HepG2 (cell line): Measurements from ENCODE around the gene PRADC1. TPM values are rescaled to one million over a fixed set of nuclear protein-coding genes. Genes with fewer than 3 reads are reported as not detected.
A peak's percentile ranks its signal among the peaks of the same experiment; 100 is the strongest.

Experiments
- MXD4 ChIP-seq: IDR thresholded peaks from 2 replicates; pipeline ENCODE4 v1.6.1; 2016; ENCODE audit warnings: mild to moderate bottlenecking, missing biosample characterization, missing genetic modification reagents
- NFRKB ChIP-seq: fragments of 450-650 bp; IDR thresholded peaks from 2 replicates; pipeline ENCODE4 v1.6.1; 2017
- PRMT3 ChIP-seq: sonication (generic); formaldehyde crosslinking; IDR thresholded peaks from 2 replicates; pipeline ENCODE4 v1.8.1; 2022; ENCODE audit warnings: low read depth, mild to moderate bottlenecking, moderate library complexity, missing genetic modification reagents, borderline replicate concordance
- RBM22 ChIP-seq: fragments of 200-400 bp; formaldehyde crosslinking; optimal IDR thresholded peaks from 2 replicates; pipeline ENCODE3; 2017; ENCODE audit warnings: mild to moderate bottlenecking, low read length, moderate library complexity
- RFX1 ChIP-seq: fragments of 450-650 bp; IDR thresholded peaks from 2 replicates; pipeline ENCODE4 v1.6.1; 2017
- SMC3 ChIP-seq: IDR thresholded peaks from 2 replicates; pipeline ENCODE4 v1.6.1; 2011; ENCODE audit warnings: low read length, improper control_type of control experiment
- TOPORS ChIP-seq: sonication (generic); formaldehyde crosslinking; IDR thresholded peaks from 2 replicates; pipeline ENCODE4 v1.8.0; 2023; ENCODE audit warnings: mild to moderate bottlenecking, missing genetic modification reagents
- ZFX ChIP-seq: sonication (generic); formaldehyde crosslinking; IDR thresholded peaks from 2 replicates; pipeline ENCODE4 v1.4.0; 2020; ENCODE audit warnings: mild to moderate bottlenecking, low read depth, missing genetic modification reagents, moderate library complexity
- ZNF160 ChIP-seq: sonication (generic); formaldehyde crosslinking; IDR thresholded peaks from 2 replicates; pipeline ENCODE4 v1.8.0; 2022; ENCODE audit warnings: mild to moderate bottlenecking, inconsistent platforms, missing genetic modification reagents
- ZNF335 ChIP-seq: sonication (generic); formaldehyde crosslinking; IDR thresholded peaks from 2 replicates; pipeline ENCODE4 v1.4.0; 2020; ENCODE audit warnings: missing genetic modification reagents
- ZNF354B ChIP-seq: sonication (generic); formaldehyde crosslinking; IDR thresholded peaks from 2 replicates; pipeline ENCODE4 v1.8.0; 2022; ENCODE audit warnings: mild to moderate bottlenecking, missing genetic modification reagents
- ZNF562 ChIP-seq: sonication (generic); formaldehyde crosslinking; IDR thresholded peaks from 2 replicates; pipeline ENCODE4 v1.8.0; 2022; ENCODE audit warnings: missing genetic modification reagents, borderline replicate concordance
- ZNF709 ChIP-seq: sonication (generic); formaldehyde crosslinking; IDR thresholded peaks from 2 replicates; pipeline ENCODE4 v1.5.0; 2020; ENCODE audit warnings: mild to moderate bottlenecking, missing genetic modification reagents
- ZNF878 ChIP-seq: sonication (generic); formaldehyde crosslinking; IDR thresholded peaks from 2 replicates; pipeline ENCODE4 v1.8.1; 2023; ENCODE audit warnings: mild to moderate bottlenecking, missing genetic modification reagents, moderate library complexity
- ZSCAN12 ChIP-seq: sonication (generic); formaldehyde crosslinking; IDR thresholded peaks from 2 replicates; pipeline ENCODE4 v1.9.0; 2021; ENCODE audit warnings: mild to moderate bottlenecking, missing genetic modification reagents
- polyA plus RNA-seq, 8 experiments: library from polyadenylated mRNA; depleted of rRNA in 3 of 8; stranded (reverse) in 7 of 8; unstranded in 1 of 8; fragments of >200 nt; fragmentation: Illumina TruSeq in 4 of 8; extraction: Trizol in 4 of 8; gene quantifications; 2 replicates each; pipeline versions ENCODE4 v1.2.1 to v1.2.3, GENCODE V29; 2011 to 2016; ENCODE audit warnings: low read depth in 4 of 8, missing spikeins in 1 of 8, mixed read lengths in 1 of 8; ENCODE audit not compliant: insufficient read depth in 1 of 8
- total RNA-seq, 5 experiments: library from RNA; depleted of rRNA; stranded (reverse); fragments of >200 nt; fragmentation: Illumina TruSeq; extraction: Trizol; gene quantifications; 2 replicates each; pipeline ENCODE4 v1.2.3, GENCODE V29; 2016; ENCODE audit warnings: low read depth in 1 of 5
- TF ChIP-seq, protein P1 (sequence below): sonication (generic); formaldehyde crosslinking; IDR thresholded peaks from 2 replicates; pipeline ENCODE4 v1.5.0; 2020; ENCODE audit warnings: missing genetic modification reagents, mild to moderate bottlenecking, borderline replicate concordance
- TF ChIP-seq, protein P2 (sequence below): sonication (generic); formaldehyde crosslinking; IDR thresholded peaks from 2 replicates; pipeline ENCODE4 v1.5.0; 2020; ENCODE audit warnings: mild to moderate bottlenecking, missing genetic modification reagents, borderline replicate concordance
- TF ChIP-seq, protein P3 (sequence below): sonication (generic); formaldehyde crosslinking; IDR thresholded peaks from 2 replicates; pipeline ENCODE4 v1.8.0; 2022; ENCODE audit warnings: mild to moderate bottlenecking, missing genetic modification reagents; ENCODE audit not compliant: insufficient replicate concordance
- TF ChIP-seq, protein P4 (sequence below), 2 experiments: fragments of 450-650 bp in 1 of 2; sonication (generic) in 1 of 2; formaldehyde crosslinking; IDR thresholded peaks; 2 replicates each; pipeline versions ENCODE4 v1.5.0 to v1.8.0; 2020 to 2022; ENCODE audit warnings: mild to moderate bottlenecking in 1 of 2, missing genetic modification reagents in 1 of 2
- TF ChIP-seq, protein P5 (sequence below): sonication (generic); formaldehyde crosslinking; IDR thresholded peaks from 2 replicates; pipeline ENCODE4 v1.4.0; 2020; ENCODE audit warnings: missing genetic modification reagents
- TF ChIP-seq, protein P6 (sequence below): sonication (generic); formaldehyde crosslinking; IDR thresholded peaks from 2 replicates; pipeline ENCODE4 v1.4.0; 2020; ENCODE audit warnings: mild to moderate bottlenecking, low read depth, missing genetic modification reagents

Gene PRADC1
- total and polyA plus RNA-seq, 2 of the 13 experiments (the other 11 are each of a cell fraction or from before 2014, with no cell fraction given): 12.1 to 37.2 TPM

DNA sequence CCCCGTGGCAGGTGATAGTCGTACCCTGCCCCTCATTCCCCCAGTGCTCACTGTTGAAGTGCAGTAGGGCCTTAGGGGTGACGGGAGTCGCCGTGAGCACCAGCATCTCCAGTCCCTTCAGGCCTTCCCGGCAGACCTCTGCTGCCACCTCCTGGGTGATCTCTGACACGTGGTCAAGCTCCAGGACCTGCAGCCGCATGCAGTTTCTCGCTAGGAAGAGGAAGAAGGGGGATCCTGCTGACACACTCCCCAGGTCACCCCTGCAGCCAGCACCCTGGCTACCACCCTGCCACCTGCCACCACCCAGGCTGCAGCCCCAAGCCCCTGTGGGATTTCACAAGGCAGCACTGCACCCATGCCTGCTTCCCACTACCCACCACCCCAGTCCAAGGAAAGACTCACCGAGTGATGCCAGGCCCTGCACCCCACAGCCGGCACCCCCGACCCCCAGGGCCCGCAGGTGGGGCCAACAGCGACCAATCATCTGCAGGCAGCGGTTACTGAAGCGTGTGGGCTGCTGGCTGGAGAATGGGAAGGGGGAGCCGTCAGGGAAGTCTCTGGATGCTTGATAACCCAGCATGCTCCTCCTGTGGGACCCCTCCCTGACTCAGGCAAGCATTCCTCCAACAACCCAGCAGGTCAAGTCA, 27.4 kb upstream of the PRADC1 start (continued):
- TF ChIP-seq RBM22: no peak
- no peak for TF ChIP-seq RFX1
- TF ChIP-seq ZNF878 (CRISPR knock-in tag): no peak
- TF ChIP-seq ZSCAN12: no peak
- no peak for TF ChIP-seq ZNF335 (CRISPR knock-in tag)
- TF ChIP-seq, protein P1, sequence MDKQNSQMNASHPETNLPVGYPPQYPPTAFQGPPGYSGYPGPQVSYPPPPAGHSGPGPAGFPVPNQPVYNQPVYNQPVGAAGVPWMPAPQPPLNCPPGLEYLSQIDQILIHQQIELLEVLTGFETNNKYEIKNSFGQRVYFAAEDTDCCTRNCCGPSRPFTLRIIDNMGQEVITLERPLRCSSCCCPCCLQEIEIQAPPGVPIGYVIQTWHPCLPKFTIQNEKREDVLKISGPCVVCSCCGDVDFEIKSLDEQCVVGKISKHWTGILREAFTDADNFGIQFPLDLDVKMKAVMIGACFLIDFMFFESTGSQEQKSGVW (CRISPR knock-in tag): no peak
- TF ChIP-seq MXD4 (CRISPR knock-in tag): peak; percentile 81; the same call in 1 of the 2 replicates
- no peak for TF ChIP-seq ZNF160 (CRISPR knock-in tag)
- TF ChIP-seq, protein P2, sequence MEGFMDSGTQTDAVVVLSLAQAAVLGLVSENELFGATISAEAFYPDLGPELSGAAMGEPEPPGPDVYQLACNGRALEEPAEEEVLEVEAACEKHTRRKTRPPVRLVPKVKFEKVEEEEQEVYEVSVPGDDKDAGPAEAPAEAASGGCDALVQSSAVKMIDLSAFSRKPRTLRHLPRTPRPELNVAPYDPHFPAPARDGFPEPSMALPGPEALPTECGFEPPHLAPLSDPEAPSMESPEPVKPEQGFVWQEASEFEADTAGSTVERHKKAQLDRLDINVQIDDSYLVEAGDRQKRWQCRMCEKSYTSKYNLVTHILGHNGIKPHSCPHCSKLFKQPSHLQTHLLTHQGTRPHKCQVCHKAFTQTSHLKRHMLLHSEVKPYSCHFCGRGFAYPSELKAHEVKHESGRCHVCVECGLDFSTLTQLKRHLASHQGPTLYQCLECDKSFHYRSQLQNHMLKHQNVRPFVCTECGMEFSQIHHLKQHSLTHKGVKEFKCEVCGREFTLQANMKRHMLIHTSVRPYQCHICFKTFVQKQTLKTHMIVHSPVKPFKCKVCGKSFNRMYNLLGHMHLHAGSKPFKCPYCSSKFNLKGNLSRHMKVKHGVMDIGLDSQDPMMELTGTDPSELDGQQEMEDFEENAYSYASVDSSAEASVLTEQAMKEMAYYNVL (CRISPR knock-in tag): no peak
- TF ChIP-seq ZNF709 (CRISPR knock-in tag): no peak
- peak; percentile 51 for TF ChIP-seq SMC3
- TF ChIP-seq ZNF562 (CRISPR knock-in tag): no peak
- no peak for TF ChIP-seq ZNF354B (CRISPR knock-in tag)
- TF ChIP-seq, protein P3, sequence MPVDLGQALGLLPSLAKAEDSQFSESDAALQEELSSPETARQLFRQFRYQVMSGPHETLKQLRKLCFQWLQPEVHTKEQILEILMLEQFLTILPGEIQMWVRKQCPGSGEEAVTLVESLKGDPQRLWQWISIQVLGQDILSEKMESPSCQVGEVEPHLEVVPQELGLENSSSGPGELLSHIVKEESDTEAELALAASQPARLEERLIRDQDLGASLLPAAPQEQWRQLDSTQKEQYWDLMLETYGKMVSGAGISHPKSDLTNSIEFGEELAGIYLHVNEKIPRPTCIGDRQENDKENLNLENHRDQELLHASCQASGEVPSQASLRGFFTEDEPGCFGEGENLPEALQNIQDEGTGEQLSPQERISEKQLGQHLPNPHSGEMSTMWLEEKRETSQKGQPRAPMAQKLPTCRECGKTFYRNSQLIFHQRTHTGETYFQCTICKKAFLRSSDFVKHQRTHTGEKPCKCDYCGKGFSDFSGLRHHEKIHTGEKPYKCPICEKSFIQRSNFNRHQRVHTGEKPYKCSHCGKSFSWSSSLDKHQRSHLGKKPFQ (CRISPR knock-in tag): no peak
- peak; percentile 55; the same call in 1 of the 2 replicates for TF ChIP-seq ZFX (CRISPR knock-in tag)
- TF ChIP-seq NFRKB: no peak
- no peak for TF ChIP-seq TOPORS
- TF ChIP-seq, protein P4, sequence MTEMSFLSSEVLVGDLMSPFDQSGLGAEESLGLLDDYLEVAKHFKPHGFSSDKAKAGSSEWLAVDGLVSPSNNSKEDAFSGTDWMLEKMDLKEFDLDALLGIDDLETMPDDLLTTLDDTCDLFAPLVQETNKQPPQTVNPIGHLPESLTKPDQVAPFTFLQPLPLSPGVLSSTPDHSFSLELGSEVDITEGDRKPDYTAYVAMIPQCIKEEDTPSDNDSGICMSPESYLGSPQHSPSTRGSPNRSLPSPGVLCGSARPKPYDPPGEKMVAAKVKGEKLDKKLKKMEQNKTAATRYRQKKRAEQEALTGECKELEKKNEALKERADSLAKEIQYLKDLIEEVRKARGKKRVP (CRISPR knock-in tag; IDR thresholded peaks at IDR 0.05): no peak
- TF ChIP-seq PRMT3 (CRISPR knock-in tag): no peak
- TF ChIP-seq, protein P5, sequence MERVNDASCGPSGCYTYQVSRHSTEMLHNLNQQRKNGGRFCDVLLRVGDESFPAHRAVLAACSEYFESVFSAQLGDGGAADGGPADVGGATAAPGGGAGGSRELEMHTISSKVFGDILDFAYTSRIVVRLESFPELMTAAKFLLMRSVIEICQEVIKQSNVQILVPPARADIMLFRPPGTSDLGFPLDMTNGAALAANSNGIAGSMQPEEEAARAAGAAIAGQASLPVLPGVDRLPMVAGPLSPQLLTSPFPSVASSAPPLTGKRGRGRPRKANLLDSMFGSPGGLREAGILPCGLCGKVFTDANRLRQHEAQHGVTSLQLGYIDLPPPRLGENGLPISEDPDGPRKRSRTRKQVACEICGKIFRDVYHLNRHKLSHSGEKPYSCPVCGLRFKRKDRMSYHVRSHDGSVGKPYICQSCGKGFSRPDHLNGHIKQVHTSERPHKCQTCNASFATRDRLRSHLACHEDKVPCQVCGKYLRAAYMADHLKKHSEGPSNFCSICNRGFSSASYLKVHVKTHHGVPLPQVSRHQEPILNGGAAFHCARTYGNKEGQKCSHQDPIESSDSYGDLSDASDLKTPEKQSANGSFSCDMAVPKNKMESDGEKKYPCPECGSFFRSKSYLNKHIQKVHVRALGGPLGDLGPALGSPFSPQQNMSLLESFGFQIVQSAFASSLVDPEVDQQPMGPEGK (CRISPR knock-in tag): no peak
- TF ChIP-seq, protein P6, sequence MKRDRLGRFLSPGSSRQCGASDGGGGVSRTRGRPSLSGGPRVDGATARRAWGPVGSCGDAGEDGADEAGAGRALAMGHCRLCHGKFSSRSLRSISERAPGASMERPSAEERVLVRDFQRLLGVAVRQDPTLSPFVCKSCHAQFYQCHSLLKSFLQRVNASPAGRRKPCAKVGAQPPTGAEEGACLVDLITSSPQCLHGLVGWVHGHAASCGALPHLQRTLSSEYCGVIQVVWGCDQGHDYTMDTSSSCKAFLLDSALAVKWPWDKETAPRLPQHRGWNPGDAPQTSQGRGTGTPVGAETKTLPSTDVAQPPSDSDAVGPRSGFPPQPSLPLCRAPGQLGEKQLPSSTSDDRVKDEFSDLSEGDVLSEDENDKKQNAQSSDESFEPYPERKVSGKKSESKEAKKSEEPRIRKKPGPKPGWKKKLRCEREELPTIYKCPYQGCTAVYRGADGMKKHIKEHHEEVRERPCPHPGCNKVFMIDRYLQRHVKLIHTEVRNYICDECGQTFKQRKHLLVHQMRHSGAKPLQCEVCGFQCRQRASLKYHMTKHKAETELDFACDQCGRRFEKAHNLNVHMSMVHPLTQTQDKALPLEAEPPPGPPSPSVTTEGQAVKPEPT: no peak
